Measurements from ENCODE around the gene GPR78.

GRCh38 chr4:8593264-8594096, 13.3 kb downstream of the GPR78 start:
- TF ChIP-seq POLR2AphosphoS5 (IDR thresholded peaks at IDR 0.05; ENCODE audit: borderline replicate concordance, low read depth, low read length) (no peak), EZH2 (IDR thresholded peaks at IDR 0.05) (no peak), FOXP2 (optimal IDR thresholded peaks at IDR 0.05; ENCODE audit: control extremely low read depth, extremely low read length, insufficient read depth) (no peak)
